Stimulated activated naive CD4-positive, alpha-beta T cell (primary cell): ENCODE results near the gene UST.
"Not testable (repeated sequence)": the region's sequence is repeated elsewhere in the genome, so short reads cannot be mapped to it uniquely, and the experiment has no call there.

ENCODE experiments used
- DNase-seq, 6 experiments: peaks; one replicate each; lab custom pipeline; 2025; lab: John Stamatoyannopoulos, UW

Gene UST

GRCh38 chr6:149088361-149088760 lies 341.5 kb downstream of the UST start:
- no peak for DNase-seq

DNA sequence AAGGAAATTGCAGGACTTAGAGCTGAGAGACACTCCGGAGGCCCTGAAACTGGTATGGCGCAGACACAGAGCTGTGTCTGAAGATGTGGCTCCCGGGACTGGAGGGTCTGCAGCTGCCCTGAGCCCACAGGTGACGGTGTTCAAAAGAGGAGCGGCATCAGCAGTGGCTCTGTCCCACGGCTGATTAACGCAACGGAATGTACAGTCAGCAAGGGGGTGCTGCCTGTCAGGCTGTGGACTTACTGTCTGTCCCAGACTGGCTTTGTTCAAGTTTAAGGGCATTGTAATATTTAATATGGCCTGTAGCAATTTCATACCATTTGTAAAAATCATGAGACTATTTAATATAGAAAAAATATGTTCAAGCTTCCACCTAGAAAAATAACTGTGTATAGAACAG lies 342.7 kb downstream of the UST start:
- peak in 1 of 6 experiments; percentile 4 for DNase-seq

- no peak for DNase-seq
Observed at GRCh38 chr6:149090937-149091336, 344.1 kb downstream of the UST start.

DNA sequence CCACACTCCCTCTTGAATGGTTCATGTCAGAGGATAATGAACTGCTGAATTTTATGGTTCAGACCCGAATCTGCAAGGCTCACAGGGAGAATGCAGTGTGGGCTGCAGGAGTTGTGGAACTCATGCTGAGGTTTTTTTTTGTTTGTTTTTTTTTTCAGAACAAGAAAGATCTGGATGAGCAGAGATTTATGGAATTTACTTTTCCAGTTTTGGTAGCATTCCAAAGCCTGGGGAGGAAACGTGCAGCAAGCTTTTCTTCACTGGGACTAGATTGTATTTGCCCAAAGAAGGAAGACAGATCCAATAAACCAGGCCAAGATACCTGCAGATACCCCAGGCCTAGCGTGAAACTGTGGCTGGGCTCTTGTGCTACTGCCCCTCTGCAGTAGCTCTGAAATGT lies 346.8 kb downstream of the UST start:
- DNase-seq, result no peak

DNA sequence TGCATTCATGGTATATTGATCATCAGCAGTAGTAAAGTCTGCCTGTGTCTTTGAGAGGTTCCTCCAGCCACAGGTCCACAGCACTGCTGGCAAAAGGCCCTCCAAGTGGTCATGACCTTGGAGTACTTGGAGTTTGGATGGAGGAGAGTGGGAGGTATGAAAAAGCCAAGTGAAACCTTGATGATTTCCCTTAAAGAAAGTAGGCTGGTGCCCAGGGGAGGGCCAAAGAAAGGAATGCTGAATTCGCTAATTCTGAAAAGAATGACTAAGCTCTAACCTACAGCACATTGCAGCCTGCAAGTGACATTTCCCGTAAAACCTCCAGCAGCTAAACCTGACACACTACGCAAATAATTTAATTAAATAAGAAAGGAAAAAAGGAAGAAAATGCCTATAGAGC lies 347.3 kb downstream of the UST start:
- no peak for DNase-seq

GRCh38 chr6:149094934-149095351 lies 348.1 kb downstream of the UST start:
- DNase-seq, result peak in 1 of 6 experiments; percentile 4

GRCh38 chr6:149095842-149096241 lies 349.0 kb downstream of the UST start:
- DNase-seq, result no peak

DNA sequence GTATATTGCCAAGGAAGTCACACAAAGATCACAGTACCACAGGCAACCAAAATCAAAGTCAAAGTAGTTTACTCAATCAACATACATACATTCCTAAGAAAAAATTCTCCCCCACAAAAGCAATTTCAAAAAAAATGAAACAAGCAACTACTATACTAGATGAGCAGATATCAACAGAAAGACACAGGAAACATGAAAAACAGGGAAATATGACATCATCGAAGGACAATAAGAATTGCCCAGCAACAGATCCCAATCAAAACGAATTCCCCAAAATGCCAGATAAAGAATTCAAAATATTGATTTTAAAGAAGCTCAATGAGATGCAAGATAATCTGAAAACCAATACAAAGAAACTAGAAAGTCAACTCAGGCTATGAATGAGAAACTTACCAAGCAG lies 351.0 kb downstream of the UST start:
- DNase-seq, result no peak

- DNase-seq, result no peak
Observed at GRCh38 chr6:149098700-149099276, 352.0 kb downstream of the UST start.

DNA sequence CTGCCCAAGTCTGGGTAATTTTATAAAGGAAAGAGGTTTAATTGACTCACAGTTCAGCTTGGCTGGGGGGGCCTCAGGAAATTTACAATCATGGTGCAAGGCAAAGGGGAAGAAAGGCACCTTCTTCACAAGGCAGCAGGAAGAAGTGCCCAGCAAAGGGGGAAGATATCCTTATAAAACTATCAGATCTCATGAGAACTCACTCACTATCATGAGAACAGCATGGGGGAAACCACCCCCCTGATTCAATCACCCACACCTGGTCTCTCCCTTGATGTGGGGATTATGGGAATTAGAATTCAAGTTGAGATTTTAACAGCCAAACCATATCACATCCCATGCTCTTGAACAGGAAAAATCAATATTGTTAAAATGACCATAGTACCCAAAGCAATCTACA lies 355.5 kb downstream of the UST start:
- DNase-seq, result no peak

GRCh38 chr6:149103950-149104349 lies 357.1 kb downstream of the UST start:
- DNase-seq, result not testable (repeated sequence)

- no peak for DNase-seq
Observed at GRCh38 chr6:149107520-149107919, 360.7 kb downstream of the UST start.

DNA sequence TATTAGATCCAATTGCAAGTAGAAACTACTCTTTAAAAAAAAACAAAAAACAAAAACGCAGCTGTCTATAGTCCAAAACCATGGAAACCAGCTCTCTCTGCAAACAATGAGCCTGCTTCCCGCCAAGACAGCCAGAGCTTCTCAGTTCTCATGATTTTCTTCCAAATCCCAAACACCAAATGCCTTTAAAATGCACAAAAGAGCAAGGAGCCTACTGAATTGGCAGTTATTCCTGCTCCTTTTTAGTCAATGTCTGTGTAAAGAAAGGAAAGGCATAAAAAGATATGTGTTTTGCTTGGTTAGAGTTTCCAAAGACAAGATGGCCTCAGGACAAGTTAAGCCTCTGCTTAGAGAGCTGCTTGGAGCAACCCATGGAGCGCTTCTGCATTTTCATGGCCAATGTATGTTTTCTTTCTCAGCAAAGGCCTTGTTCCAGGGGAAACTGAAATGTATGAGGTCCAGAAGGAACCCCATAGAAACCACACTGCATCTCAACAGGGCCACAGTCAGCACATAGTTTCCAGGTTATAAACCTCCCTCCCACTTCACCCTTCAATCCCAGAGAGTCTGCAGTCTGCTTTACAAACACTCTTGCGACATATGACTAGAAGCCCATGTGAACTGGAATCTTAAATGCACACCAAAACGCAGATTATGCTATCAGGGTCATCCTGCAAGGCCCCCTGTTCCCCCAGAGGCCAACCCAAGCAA lies 361.4 kb downstream of the UST start:
- DNase-seq, result no peak

DNA sequence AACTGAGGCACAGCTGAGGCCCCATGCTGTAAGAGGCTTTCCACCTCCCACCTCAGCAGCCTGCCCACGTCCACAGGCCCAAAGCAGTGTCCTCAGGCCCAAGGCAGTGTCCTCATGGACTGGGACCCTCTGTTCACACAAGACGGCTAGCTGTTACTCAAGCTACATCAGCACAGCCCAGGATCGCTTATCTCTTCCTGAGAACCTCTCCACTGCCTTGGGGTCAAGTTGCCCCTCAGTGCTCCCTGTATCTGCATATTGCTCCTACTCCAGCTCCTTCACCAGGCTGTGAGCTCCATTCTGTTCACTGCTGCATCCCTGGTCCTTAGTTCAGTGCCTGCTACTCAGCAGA lies 361.9 kb downstream of the UST start:
- DNase-seq, result no peak

DNA sequence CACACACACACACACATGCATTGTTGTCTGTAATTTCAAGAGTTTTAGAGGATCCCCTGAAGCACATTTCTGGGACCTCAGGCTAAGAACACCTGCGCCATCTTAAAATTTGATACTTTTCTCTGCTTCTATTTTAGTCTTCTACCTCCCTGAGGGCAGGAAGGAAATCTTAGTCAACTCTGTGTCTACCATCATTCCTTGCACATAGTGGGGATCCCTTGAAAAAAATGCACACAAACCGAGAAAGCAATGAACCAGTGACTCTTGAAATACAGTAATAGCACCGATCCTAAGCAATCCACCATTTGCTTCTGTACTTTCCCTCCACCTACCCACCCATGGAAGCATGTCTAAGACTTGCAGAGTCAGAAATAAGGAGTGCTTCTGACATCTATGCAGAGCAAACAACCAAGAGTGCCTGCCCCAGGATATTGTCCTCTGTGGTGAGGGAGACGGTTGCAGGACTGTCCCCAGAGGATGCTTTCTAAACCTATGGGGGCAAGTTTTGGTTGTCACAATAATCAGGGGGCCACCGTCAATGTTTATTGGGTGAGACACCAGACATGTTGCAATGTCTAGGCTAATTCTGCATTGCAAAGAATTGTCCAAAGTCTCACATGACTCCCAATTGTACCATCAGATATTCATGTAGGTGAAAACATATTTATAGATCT lies 362.7 kb downstream of the UST start:
- DNase-seq, result no peak

- DNase-seq, result no peak
Observed at GRCh38 chr6:149111556-149112115, 364.8 kb downstream of the UST start.

- no peak for DNase-seq
Observed at GRCh38 chr6:149112976-149113375, 366.1 kb downstream of the UST start.

- no peak for DNase-seq
Observed at GRCh38 chr6:149114167-149114566, 367.3 kb downstream of the UST start.

DNA sequence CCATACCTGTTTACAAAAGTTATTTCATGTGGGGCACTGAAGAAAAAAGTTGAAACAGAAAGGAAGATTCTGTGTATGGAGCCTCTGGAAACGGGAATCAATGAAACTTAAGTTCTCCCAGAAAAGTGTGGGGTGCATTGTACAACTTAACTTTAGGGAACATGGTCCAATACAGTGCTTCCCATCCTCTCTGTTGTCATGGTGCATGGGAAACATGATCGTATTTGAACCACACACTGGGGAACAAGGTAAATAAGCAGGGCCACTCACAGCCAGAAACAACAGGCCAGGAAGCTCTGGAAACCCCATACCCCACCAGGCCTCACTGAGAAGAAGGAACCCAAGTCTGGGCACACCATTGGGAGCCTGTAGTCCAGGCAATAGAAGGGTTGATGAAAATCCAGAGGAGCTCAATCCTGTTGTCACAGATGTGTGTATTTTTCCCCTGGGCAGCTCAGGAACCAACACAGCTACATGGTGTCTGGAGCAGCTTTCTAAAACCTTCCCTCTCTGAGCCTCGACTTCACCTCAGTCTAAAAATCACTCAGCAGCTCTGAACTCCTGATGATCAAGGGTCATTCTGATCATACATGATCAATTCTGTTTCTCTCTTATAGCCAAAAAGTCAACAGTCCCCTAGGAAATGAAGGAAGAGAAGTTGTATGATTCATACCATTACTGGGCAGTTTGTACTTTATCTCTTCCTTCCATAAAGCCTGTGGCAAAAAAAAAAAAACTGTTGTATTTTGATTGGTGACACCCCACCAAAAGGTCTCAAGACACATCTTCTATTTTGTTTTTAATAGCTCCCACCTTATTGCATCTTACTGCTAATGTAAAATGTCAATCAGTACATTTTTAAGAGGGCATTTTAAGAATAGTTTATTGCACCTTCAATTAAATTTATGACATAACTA lies 372.2 kb downstream of the UST start:
- no peak for DNase-seq

DNA sequence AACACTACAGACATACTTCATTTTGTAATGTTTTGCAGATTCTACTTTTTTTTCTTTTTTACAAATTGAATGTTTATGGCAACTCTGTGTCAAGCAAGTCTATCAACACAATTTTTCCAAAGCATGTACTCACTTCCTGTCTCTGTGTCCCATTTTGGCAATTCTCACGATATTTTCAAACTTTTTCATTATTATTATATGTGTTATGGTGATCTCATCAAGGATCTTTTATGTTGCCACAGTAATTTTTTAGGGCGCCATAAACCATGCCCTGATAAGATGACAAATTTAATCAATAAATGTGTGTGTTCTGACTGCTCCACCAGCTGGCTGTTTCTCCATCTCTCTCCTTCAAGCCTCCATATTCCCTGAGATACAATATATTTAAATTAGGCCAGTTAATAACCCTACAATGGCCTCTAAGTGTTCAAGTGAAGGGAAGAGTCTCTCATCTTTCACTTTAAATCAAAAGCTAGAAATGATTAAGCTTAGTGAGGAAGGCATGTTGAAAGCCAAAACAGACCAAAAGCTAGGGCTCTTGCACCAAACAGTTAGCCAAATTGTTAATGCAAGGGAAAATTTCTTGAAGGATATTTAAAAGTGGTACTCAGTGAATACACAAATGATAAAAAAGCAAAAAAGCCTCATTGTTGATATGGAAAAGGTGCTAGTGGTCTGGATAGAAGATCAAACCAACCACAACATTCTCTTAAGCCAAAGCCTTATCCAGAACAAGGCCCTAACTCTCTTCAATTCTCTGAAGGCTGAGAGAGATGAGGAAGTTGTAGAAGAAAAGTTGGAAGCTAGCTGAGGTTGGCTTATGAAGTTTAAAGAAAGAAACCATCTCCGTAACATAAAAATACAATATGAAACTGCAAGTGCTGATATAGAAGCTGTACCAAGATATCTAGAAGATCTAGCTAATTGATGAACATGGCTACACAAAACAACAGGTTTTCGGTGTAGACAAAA lies 376.3 kb downstream of the UST start:
- no peak for DNase-seq

GRCh38 chr6:149125309-149125708 lies 378.5 kb downstream of the UST start:
- DNase-seq, result no peak
